GM18520 (cell line): ENCODE measurements around the gene NFATC1.

Source experiments
- ATAC-seq: cut with Tn5 transposase; IDR thresholded peaks from one replicate; pipeline ENCODE4 v1.9.1; 2021; ENCODE audit not compliant: unreplicated experiment

NFATC1 gene

GRCh38 chr18:79453816-79454735, 58.3 kb downstream of the NFATC1 start:
- no peak for ATAC-seq

DNA sequence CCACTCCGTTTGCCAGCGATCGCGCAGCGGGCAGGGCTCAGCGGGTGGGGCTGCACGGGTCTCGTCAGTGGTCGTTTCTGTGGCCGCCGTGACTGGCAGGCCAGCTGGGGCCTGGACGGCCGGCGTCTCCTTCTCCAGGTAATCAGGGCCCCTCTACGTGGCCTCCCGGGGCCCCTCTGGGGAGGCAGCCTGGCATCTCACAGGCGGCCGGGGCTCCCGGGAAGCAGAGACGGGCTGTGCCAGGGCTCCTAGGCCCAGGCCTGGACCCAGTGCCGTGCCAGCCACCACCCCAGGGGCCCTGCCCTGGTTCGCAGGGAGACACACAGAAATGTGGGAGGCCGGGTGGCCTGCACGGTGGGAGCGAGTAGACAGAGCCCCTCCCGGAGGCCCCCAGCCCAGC, 59.5 kb downstream of the NFATC1 start:
- ATAC-seq, result no peak

GRCh38 chr18:79456105-79456980, 60.6 kb downstream of the NFATC1 start:
- ATAC-seq, result no peak

GRCh38 chr18:79457239-79457638, 61.5 kb downstream of the NFATC1 start:
- no peak for ATAC-seq

DNA sequence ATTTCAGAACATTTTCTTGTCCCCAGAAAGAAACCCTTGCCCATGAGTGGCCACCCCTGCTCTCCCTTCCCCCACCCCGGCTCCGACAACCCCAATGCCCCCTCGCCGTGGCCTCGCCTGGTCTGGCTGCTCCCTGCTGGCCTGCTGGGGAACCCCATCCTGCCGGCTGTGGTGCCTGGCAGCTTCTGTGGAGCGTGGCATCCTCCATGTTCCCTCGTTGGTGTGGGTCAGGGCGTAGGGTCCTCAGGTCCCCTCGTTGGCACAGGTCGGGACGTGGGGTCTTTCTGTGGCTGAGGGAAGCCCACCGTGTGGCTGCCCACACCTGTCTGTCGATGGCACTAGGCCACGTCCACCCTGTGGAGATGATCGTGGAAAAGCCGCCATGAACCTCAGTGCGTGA, 61.9 kb downstream of the NFATC1 start:
- ATAC-seq, result no peak

DNA sequence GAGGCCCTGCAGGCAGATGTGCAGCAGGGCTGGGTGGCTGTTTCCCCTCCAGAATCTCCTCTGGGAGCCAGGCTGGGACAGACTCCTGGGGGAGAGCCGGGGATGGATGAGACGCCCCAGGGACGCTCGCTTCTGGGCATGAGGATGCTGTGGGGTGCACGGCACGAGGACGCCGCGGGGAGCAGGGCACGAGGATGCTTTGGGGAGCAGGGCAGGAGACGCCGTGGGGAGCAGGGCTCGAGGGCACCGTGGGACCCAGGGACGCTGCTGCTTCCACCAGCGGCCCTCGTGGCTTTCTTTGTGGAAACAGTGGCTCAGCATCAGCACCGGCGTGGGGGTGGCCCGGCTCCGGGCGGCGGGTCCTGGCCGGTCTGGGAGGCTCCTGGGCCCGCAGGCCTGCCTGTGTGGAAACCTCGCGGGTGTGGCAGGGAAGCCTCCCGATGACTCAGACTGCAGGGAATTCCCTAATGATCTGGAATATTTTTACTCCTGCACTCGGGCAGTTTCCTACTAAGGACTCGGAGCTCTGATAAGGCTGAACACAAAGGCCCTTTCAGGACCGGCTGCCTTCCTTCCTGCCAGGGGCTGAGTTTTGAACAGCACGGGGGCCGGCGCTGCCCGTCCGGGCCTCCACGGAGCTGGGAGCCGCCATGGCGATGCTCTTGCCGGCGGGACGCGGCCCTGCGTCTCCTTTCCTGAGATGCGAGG, 62.6 kb downstream of the NFATC1 start:
- no peak for ATAC-seq

DNA sequence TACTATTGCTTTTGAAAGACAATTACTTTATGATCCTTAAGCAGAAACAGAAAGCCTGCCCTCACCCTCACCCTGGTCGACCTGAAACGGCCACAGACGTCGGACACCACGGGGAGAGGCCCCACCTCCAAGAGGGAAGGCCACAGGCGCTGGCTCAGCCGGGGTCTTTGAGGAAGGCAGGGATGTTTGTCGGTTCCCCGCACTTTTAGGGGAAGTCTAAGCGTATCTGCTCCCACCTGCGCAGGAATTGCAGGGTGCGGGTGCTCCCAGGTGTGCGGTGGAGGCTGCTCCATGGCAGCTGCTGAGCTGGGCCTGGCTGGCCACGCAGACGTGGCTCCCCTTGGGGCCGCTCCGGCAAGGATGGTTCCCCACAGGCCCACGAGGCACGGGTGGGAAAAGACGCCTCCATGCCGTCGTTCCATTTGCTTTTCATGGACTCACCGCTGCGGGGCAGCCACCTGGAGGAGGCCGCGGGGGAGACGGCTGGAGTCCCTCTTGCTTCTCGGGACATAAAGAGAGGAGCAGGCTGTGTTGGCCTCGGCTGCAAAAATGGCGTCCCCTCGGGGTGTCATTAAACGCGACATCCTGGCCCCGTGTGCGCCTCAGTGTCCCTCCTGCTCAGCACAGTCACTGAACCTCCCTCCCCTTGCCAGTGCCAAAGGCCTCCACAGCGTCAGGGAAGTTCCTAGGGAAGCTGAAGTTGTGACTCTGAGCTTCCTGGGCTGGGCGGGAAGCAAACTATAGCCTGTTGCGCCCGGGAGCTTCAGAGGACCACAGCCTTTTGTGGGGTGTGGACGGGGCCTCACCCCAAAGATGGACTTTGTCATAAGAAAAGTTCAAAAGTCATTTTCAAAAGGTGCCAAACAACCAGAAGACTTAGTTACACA, 63.4 kb downstream of the NFATC1 start:
- ATAC-seq, result no peak

GRCh38 chr18:79459946-79460480, 64.3 kb downstream of the NFATC1 start:
- ATAC-seq, result peak; percentile 13

DNA sequence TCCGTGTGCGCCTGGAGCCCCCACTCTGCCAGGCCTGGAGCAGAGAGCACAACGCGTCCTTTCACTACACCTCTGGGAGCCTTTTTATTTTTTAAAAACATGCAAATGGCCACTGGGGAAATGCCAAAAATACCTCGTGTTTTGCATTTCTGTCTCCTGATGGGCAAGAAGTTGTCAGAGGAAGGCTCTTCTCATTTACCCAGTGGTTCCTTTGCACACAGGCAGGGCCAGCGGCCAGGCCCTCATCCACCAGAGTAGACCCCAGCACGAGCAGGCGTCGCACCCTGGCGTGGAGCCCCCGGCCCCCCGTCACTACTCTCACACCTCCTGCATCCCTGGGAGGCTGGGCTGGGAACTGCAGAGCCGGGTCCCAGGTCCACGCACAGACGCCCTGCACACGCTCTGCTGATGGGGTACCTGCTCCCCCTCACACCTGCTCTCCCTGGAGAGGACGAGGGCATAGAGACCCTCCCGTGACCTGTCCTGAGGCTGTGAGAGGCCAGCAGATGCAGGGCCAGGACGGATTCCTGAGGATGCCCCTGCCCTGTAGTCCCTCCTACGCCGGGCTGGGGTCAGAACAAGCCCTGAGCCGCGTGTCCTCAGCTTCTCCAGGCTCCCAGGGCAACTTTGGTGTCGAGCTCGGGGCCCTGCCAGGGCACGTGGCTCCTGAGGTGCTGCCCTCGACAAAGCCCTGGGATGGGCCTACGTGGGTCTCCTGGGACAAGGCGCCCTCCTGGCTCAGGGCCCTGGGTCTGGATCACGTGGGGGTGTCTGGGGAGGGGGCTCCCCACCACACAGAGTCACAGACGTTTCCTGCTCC, 65.0 kb downstream of the NFATC1 start:
- ATAC-seq, result peak; percentile 69

GRCh38 chr18:79461627-79462026, 65.9 kb downstream of the NFATC1 start:
- no peak for ATAC-seq

DNA sequence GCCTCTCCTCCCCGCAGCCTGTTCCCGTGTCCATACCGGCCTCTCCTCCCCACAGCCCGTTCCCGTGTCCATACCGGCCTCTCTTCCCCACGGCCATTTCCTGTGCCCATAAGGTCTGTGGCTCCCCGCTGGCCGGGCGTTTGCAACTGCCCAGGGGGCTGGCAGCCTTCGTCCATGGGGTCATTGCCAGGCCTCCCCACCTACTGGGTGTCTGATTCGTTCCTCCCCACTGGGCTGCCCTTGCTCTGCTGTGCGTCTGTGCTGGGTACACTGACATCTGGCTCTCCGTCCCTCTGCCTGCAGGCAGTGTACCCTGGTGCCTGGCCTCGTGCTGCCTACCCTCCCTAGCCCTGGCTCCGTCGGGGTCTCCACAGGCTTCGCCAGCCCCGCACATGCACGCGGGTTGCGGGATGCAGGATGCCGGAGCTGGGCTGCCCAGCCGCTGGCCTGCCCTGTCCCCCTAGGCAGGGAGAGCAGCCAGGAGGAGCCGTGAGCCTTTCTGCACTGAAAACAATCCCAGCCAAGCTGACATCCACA, 67.8 kb downstream of the NFATC1 start:
- no peak for ATAC-seq

DNA sequence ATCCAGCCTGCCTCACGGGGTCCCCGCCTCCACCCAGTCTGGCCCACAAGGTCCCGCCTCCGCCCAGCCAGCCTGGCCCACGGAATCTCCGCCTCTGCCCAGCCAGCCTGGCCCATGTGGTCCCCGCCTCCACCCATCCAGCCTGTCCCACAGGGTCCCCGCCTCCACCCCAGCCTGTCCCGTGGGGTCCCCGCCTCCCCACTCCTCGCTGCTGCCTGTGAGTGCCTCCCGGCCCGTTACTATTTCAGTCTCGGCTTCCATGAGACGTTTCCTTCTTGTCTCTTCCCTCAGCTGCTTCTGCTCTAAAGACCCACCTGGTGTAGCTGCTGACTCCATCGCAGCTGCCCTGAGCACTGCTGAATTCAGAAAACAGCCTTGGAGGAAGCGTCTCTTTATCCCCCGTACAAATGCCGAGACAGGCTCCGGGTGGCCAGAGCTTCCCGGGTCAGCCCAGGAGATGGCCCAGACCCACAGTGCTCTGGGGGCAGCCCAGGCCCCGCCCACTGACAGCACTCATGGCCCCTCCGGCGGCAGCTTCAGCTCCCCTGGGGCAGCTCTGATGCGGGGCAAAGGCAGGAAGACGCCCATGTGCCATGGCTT, 69.8 kb downstream of the NFATC1 start:
- ATAC-seq, result peak; percentile 45

DNA sequence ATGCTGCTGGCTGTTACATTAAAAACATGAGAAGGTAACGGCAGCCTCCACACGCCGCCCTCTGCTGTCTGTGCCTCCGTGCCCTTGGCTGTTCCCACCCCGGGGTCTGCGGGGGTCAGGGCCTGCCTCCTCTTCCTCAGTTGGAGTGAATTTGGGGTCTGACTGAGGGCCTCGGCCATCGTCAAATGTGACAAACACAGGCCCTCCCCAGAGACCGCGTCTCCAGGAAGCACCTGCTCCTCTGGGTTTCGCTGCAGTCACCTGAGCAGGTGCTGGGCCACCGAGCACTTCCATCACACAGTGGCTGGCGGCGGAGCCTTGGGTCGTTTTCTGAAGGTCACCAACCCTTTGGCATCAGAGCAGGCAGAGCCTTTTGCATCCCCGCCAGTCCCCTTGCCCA, 70.9 kb downstream of the NFATC1 start:
- ATAC-seq, result peak; percentile 49

DNA sequence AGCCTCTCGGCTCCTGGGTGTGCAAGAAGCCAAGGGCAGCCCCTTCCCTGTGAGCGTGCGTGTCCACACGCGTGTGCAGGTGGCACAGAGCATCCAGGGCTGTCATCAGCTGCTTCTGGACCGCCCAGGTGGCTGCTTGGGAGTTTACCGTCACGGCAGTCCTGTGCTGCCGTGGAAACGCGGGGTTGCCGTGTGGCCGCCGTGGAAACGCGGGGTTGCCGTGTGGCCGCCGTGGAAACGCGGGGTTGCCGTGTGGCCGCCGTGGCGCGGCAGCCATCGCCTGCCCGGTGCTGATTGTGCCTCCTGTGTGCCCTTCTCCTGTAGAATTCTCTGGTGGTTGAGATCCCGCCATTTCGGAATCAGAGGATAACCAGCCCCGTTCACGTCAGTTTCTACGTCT, 71.4 kb downstream of the NFATC1 start:
- no peak for ATAC-seq

DNA sequence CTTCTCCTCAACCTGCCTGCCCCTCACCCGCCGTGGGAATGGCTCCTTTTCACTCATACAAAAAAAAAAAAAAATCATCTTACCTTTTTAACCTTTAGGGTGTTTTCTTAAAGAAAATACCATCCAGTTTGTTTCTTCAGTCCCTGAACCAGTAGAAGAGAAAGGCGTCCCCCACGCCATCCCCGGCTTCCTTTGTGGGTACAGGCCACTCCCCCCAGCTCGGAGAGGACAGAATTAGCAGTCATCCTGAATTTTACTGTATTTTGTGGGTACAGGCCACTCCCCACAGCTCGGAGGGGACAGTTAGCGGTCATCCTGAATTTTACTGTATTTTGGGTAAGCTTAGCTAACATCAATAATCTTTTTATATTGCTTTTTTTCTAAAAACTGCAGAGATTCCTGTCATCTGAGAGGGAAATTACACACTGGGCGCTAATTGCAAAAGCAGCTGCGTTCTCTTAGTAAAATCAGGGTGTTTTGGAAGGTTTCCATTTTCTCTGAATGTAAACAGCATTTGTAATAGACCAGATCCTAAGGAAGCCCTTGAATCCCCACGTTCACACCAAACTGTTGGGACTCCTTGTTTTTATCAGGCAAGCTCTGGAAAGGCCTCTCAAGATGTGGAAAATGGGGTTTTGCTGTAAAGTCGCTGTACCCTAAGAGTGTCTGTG, 72.5 kb downstream of the NFATC1 start:
- no peak for ATAC-seq

DNA sequence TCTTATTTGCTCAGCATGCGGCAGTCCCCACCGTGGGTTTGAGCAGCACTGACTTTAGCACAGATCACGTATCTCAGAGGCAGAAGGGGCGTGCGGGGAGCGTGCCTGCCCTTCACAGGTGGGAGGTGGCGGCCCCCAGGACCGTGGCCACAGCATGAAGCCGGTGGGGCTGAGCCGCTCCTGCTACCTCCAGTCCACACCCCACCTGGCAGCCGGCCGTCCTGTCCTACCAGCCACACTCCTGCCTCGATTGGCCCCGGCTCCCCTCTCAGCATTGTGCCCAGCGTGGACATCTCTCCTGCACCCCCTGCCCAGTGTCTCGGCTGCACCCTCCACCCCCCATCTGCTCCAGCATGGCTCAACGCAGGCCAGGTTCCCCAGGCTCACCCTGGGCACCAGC, 73.6 kb downstream of the NFATC1 start:
- no peak for ATAC-seq

- ATAC-seq, result no peak
Observed at GRCh38 chr18:79469751-79470505, 74.2 kb downstream of the NFATC1 start.
